Midbrain (tissue), 1 donor: ENCODE data around the gene ATXN7.
A peak's percentile ranks its signal among the peaks of the same experiment; 100 is the strongest.

Source experiments
- DNase-seq: peaks from one replicate; lab custom pipeline; 2025; lab: John Stamatoyannopoulos, UW

The ATXN7 gene

GRCh38 chr3:63986146-63986545 is 122.5 kb downstream of the ATXN7 start:
- no peak for DNase-seq

- DNase-seq = no peak
Observed at GRCh38 chr3:63986831-63987230, 123.2 kb downstream of the ATXN7 start.

- DNase-seq = no peak
Observed at GRCh38 chr3:63988943-63989342, 125.3 kb downstream of the ATXN7 start.

- DNase-seq = no peak
Observed at GRCh38 chr3:63990204-63990603, 126.5 kb downstream of the ATXN7 start.

GRCh38 chr3:63990733-63991132 is 127.1 kb downstream of the ATXN7 start:
- no peak for DNase-seq

- DNase-seq = no peak
Observed at GRCh38 chr3:63991666-63992065, 128.0 kb downstream of the ATXN7 start.

- DNase-seq = no peak
Observed at GRCh38 chr3:63992516-63993209, 129.0 kb downstream of the ATXN7 start.

GRCh38 chr3:63993653-63994079 is 130.0 kb downstream of the ATXN7 start:
- DNase-seq = peak; percentile 72

GRCh38 chr3:63995086-63995485 is 131.4 kb downstream of the ATXN7 start:
- DNase-seq = no peak

- no peak for DNase-seq
Observed at GRCh38 chr3:63998852-63999754, 135.4 kb downstream of the ATXN7 start.

- DNase-seq = no peak
Observed at GRCh38 chr3:64000453-64001055, 136.9 kb downstream of the ATXN7 start.

GRCh38 chr3:64002233-64002632 is 138.6 kb downstream of the ATXN7 start:
- no peak for DNase-seq

GRCh38 chr3:64003589-64003988 is 139.9 kb downstream of the ATXN7 start:
- no peak for DNase-seq

GRCh38 chr3:64008017-64008416 is 144.3 kb downstream of the ATXN7 start:
- DNase-seq = no peak

- DNase-seq = no peak
Observed at GRCh38 chr3:64008487-64009351, 145.1 kb downstream of the ATXN7 start.

GRCh38 chr3:64009528-64009927 is 145.9 kb downstream of the ATXN7 start:
- no peak for DNase-seq

- DNase-seq = no peak
Observed at GRCh38 chr3:64010199-64010598, 146.5 kb downstream of the ATXN7 start.

- DNase-seq = no peak
Observed at GRCh38 chr3:64011685-64012084, 148.0 kb downstream of the ATXN7 start.

- DNase-seq = no peak
Observed at GRCh38 chr3:64016941-64017620, 153.4 kb downstream of the ATXN7 start.

- no peak for DNase-seq
Observed at GRCh38 chr3:64019271-64019670, 155.6 kb downstream of the ATXN7 start.

- no peak for DNase-seq
Observed at GRCh38 chr3:64019879-64020278, 156.2 kb downstream of the ATXN7 start.
